ENCODE data around the gene TOX4. TPM values are rescaled to one million over a fixed set of nuclear protein-coding genes. Genes with fewer than 3 reads are reported as not detected.
A peak's percentile ranks its signal among the peaks of the same experiment; 100 is the strongest.

TOX4 gene
- total RNA-seq, 1 experiment from 2014 or later = 50.1 TPM

DNA sequence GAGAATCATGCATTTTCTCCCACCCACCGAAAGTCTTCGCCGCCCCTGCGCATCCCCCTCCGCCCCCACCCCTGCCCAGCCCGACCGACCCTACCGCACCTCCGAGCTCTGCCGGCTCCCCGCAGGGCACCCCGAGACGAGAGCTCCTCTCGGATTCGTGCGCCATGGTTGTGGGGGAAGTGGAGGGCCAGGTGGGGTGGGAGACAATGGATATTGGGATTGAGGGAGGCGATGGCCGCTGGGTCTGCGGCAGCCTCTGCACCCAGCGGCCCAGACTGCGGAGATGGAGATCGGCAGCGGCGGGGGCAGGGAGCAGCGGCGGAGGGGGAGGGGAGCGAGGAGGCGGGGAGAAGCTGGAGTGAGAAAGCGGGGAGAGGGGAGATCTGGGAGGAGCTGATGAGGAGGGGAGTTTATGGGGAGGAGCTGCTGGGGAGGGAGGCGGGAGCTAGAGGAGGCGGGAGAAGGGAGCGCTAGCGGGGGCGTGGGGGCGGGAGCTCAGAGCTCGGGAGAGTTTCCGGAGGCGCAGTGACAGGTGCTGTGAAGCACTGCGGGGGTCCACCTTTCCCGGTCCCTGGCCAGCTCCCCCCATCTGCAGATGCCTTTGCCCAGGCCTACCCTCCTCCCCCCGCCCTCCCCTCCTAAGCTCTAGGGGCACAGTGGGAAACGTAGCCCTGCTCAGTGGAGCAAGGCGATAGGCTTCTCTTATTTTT, 49.1 kb downstream of the TOX4 start, which contains the start of gene SALL2:
SALL2 (minus strand) TSS at position 385 of the 710 bp plus-strand sequence; CDS start at position 166, 219 bp downstream.
- TF ChIP-seq TCF7L2 (IDR thresholded peaks at IDR 0.05; ENCODE audit: low read depth, low read length) (no peak), CTCF (IDR thresholded peaks at IDR 0.05) (no peak), REST (IDR thresholded peaks at IDR 0.05; ENCODE audit: insufficient read depth in 1 of 2, low read depth in 2 of 2, low read length in 1 of 2) (no peak), POLR2AphosphoS5 (IDR thresholded peaks at IDR 0.05; ENCODE audit: low read depth, low read length) (no peak), SIN3A (IDR thresholded peaks at IDR 0.05; ENCODE audit: borderline replicate concordance, insufficient read depth, low read depth, low read length) (no peak)
- Histone ChIP-seq H3K4me1 (ENCODE audit: control insufficient read depth, insufficient read depth, low read length) (no peaks in the 10 kb centered on the region), H3K36me3 (ENCODE audit: control insufficient read depth, insufficient read depth, low read length) (no peaks in the 10 kb centered on the region), H3K9me3 (ENCODE audit: control insufficient read depth, insufficient read depth, low read depth, low read length) (no peaks in the 10 kb centered on the region), H3K27me3 (ENCODE audit: control insufficient read depth, insufficient read depth, low read length) (no peaks in the 10 kb centered on the region), H3K27ac (ENCODE audit: low read length) (no peak within 1 kb of the TSS), H3K4me3 (ENCODE audit: low read depth in 2 of 2, low read length in 2 of 2) (peak within 1 kb of the TSS; percentile 48 to 53)
- ChIA-PET POLR2A (interaction anchor here (0.6 to 1.1 kb wide), 3 partner anchors 9 to 407 kb away, joined by 3 to 16 read pairs (median 4); partner anchors contain the start of gene METTL3), CTCF (interaction anchor here (0.6 to 1.1 kb wide), 4 partner anchors 9 to 460 kb away, joined by 4 to 9 read pairs (median 4); no protein-coding TSS in a partner anchor)
- intact Hi-C loops (cut with micrococcal nuclease; ENCODE audit: unreplicated experiment) (no loop called here), in situ Hi-C loops (cut with HindIII; ENCODE audit: low pct_unique_long_range_greater_than_20kb, low sequenced_read_pairs) (no loop called here)
- no TSS peak for BruUV-seq (replicated peaks)
- ATAC-seq = peak; percentile 76
- no peak for DNase-seq (ENCODE audit: low read depth, low spot score)

GRCh38 chr14:21526672-21527317, 49.8 kb downstream of the TOX4 start:
- CTCF ChIA-PET = interaction anchor here (0.6 to 1.1 kb wide), 4 partner anchors 8 to 459 kb away, joined by 4 to 9 read pairs (median 4); no protein-coding TSS in a partner anchor
- Histone ChIP-seq H3K27me3 (ENCODE audit: control insufficient read depth, insufficient read depth, low read length) (no peaks in the 10 kb centered on the region), H3K4me1 (ENCODE audit: control insufficient read depth, insufficient read depth, low read length) (no peaks in the 10 kb centered on the region), H3K9me3 (ENCODE audit: control insufficient read depth, insufficient read depth, low read depth, low read length) (no peaks in the 10 kb centered on the region), H3K36me3 (ENCODE audit: control insufficient read depth, insufficient read depth, low read length) (no peaks in the 10 kb centered on the region), H3K27ac (ENCODE audit: low read length) (no peak overlapping the region), H3K4me3 (ENCODE audit: low read depth in 2 of 2, low read length in 2 of 2) (peak overlapping the region; percentile 48 to 53)
- in situ Hi-C loops (cut with HindIII; ENCODE audit: low pct_unique_long_range_greater_than_20kb, low sequenced_read_pairs) (no loop called here), intact Hi-C loops (cut with micrococcal nuclease; ENCODE audit: unreplicated experiment) (no loop called here)
- DNase-seq (ENCODE audit: low read depth, low spot score) (no peak), ATAC-seq (no peak)
- POLR2A ChIA-PET = interaction anchor here (0.6 to 1.1 kb wide), 2 partner anchors 10 to 16 kb away, joined by 3 to 4 read pairs; partner anchors contain the start of gene METTL3
- TF ChIP-seq REST (IDR thresholded peaks at IDR 0.05; ENCODE audit: insufficient read depth in 1 of 2, low read depth in 2 of 2, low read length in 1 of 2) (no peak), SIN3A (IDR thresholded peaks at IDR 0.05; ENCODE audit: borderline replicate concordance, insufficient read depth, low read depth, low read length) (no peak), POLR2AphosphoS5 (IDR thresholded peaks at IDR 0.05; ENCODE audit: low read depth, low read length) (no peak), TCF7L2 (IDR thresholded peaks at IDR 0.05; ENCODE audit: low read depth, low read length) (no peak), CTCF (IDR thresholded peaks at IDR 0.05) (no peak)
- no TSS peak for BruUV-seq (replicated peaks)

Measured in Panc1 (cell line).